ENCODE results near the gene CAND1.
A peak's percentile ranks its signal among the peaks of the same experiment; 100 is the strongest.

Gene CAND1

DNA sequence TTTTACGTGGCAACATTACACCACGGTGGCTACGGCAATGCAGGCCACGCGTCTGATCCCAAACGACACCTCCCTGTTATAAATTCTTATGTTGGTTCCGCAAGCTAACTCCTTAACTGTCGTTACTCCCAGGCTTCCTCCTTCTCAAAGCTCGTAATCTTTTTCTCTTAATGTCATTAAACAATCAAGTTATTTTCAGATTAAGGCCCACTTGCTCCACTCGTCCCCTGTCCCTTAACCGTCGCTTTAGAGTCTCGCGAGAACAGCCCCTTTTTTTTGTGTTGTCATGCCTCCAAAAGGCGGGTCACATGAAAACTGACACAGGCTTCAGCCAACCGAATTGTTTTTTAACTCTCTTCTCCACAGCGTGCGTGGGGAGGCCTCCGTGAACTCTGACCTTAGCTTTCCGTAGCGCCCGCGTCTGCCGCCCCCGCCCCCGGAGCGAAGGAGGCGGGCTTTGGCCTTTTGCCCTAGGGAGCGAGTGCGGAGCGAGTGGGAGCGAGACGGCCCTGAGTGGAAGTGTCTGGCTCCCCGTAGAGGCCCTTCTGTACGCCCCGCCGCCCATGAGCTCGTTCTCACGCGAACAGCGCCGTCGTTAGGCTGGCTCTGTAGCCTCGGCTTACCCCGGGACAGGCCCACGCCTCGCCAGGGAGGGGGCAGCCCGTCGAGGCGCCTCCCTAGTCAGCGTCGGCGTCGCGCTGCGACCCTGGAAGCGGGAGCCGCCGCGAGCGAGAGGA is at the start of gene CAND1:
TSS of gene CAND1 (plus strand) at position 463 of the 737 bp plus-strand sequence. CDS start 360 bp downstream, outside the sequence.
- DNase-seq (ENCODE audit: low read depth in 1 of 2, low spot score in 1 of 2) = peak; percentile 92 to 93

DNA sequence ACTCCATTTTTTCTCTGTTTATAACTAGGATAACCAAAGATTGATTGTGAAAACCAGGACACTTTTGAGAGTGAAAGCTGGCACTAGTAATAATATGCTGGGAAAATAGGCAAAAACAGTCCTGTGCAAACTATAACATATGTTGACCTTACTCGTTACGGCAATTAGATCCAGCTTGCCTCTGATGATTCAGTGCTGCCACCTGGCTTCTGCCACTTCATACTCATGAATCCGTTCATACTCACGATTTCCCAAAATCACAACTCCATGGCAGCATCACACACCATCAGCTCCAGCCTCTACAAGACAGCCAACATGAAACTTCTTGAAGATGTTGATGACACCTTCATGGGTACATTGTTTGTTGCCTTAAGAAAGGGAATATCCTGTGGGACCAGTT is 49.1 kb upstream of the CAND1 start:
- no peak for DNase-seq (ENCODE audit: low read depth in 1 of 2, low spot score in 1 of 2)

DNA sequence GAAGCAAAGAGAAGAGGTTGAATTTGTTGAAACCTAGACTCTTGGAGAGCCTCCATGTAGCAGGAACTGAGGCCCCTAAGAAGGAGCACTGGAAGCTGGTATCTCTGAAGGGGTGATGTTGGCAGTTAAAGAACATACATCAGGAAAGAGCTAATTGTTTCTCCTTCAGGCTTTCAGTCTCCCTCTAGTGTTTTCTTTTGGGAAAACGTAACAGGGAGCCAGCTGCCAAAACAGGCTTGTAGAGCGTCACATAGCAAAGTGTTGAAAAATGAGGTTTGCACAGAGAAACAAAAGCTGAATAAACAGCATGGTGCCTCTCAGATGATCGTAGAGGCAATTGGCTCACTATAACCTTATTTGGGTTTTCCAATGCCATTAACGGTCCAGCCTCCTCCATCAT is 46.9 kb upstream of the CAND1 start:
- no peak for DNase-seq (ENCODE audit: low read depth in 1 of 2, low spot score in 1 of 2)

DNA sequence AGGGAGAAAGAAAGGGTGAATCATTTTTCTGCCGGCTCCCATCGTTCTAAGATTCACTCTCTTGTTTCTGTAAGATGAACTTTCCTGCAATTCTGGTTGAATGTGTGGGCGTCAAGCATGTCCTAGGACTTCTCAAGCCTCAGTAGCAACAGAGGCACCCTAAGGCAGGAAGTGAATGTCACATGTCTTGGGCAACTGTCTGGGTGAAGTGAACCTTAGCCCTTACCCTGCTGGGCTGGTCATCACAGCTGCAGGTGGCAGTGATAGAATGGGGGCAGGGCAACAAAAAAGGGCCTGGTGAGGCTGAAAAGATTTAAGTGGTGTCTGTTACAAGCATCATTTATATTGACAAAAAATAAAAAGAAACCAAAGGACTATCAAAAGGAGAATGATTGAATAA is 45.9 kb upstream of the CAND1 start:
- no peak for DNase-seq (ENCODE audit: low read depth in 1 of 2, low spot score in 1 of 2)

DNA sequence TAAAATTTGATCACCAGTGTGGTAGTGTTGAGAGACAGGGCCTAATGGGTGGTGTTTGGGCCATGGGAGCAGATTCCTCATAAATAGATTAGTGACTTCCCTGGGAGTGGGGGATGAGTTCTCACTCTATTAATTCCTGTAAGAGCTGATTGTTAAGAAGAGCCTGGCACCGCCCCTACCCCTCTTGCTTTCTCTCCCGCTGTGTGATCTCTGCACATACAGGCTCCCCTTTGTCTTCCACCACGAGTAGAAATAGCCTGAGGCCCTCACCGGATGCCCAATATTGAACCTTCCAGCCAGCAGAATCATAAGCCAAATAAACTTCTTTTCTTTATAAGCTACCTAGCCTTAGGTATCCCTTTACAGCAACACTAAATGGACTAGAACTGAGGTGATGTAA is 31.9 kb upstream of the CAND1 start:
- no peak for DNase-seq (ENCODE audit: low read depth in 1 of 2, low spot score in 1 of 2)

DNA sequence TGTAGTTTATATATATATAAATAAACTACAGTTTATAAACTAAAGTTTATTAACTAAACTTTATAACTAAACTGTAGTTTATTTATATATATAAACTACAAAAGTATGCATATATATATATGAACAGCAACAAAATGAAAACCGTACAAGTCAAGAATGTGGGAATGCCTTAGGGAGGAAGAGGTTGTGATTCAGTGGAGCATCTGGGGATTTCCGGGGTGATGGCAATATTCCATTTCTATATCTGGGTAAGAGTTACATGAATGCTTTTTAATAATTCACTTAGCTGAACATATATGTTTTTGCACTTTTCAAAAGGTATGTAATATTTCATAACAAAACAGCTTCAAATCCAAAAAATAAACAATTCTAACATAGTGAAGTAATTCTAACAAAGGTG is 30.1 kb upstream of the CAND1 start:
- no peak for DNase-seq (ENCODE audit: low read depth in 1 of 2, low spot score in 1 of 2)

DNA sequence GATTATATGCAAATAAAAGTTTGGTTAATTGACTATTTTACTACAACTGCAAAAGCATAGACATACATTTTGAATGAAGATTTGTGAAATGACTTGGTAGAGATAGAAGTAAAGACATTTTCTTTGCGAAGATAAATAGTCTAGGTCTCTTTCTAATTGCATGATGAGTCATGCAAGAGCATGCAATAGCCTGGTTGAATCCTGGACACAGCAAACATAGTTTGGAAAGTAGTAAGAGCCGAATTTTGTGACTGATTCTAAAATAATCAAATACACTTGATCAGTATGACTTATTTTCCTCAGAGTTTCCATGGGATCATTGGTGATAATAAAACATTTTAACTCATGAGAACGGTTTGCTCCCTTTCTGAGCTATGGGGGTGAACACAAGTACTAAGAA is 27.7 kb upstream of the CAND1 start:
- DNase-seq (ENCODE audit: low read depth in 1 of 2, low spot score in 1 of 2) = no peak

DNA sequence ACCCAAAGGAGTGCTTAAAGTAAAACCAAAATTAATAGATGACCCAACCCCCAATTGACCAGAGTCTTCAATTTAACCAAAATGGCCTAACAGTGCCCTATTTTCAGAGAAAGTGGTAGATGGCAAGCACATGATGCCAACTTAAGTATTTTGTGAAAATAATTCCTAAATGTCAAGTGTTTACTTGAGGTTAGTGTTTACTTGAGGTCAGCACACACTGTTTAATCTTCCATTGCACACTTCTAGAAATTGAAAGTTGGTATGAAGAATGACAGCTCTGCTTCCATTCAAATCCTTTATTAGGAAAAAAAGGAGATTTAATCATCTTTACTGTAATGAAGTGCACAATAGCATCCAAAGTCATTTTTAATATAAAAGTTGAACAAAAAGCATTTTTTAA is 25.9 kb upstream of the CAND1 start:
- no peak for DNase-seq (ENCODE audit: low read depth in 1 of 2, low spot score in 1 of 2)

DNA sequence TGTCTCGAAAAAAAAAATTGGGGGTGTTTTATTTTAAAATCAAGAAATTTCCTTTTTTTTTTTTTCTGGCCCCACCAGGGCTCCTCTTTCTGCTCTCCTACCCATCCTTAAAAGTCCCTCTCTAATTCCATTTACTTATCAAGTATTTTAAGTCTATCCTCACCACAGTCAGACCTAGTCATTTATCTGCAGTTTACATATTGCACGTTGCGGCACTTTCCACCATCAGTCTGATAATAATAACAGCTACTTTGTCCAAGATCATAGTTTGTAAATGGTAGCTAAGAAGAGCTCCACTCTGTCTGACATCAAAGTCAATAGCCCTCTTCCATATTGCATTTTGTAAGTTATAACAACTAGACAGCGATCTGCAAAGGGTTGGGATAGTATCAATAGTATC is 23.6 kb upstream of the CAND1 start:
- no peak for DNase-seq (ENCODE audit: low read depth in 1 of 2, low spot score in 1 of 2)

DNA sequence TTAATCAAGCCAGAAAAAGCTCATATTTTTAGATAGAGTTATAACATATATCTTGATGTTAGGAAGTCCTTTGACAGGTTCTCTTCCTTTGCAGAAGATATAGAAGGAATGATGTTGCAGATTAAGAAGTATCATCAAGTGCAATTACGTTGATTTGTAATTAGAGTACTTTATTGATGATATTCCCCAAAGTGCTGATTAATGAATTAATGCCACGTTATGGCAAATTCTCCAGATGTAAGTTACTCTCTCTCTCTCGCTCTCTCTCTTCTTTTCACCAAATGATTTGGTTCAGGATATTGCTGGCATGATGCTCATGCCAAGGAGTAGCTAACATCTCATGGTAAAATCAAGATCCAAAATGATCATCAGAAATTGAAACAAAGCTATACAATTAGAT is 18.1 kb upstream of the CAND1 start:
- no peak for DNase-seq (ENCODE audit: low read depth in 1 of 2, low spot score in 1 of 2)

DNA sequence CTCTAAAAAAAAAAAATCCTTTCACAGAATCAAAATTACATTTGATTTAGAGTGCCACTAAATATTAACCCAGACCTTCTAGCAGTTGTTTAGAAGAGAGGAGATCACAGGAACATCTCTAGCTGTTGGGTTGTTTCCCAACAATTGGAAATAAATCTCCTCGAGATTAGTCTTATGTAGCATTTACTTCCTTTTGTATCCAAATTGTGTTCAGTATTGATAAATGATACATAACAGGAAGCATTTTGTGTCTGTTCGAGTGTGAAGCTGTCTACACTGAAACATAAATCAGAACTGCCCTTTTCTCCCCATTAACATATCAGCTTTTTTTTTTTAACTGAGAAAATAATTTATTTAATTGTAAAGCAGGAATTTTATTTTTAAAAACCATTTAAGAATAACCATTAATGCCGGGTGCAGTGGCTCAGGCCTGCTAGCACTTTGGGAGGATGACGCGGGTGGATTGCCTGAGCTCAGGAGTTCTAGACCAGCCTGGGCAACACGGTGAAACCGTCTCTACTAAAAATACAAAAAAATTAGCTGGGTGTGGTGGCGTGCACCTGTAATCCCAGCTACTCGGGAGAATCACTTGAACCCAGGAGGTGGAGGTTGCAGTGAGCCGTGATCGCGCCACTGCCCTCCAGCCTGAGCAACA is 14.7 kb upstream of the CAND1 start:
- no peak for DNase-seq (ENCODE audit: low read depth in 1 of 2, low spot score in 1 of 2)

DNA sequence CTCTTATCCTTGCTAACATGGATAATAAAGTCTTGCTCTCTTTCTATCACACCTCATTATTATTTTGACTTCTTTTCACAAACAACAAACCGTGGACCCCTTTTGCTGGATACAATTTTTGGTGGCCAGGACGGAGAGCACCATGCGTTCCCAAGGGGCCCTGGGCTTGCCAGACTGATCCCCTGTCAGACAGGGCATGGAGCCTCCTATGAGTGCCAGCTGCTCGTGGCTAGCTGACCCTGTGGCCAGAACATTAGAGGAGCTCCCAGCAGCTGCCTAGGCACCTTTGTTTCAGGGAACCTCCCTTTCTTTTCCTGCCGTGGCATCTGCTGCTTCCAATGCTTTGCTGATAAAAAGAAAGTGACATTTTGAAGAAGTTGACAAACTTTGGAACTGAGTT is 12.5 kb upstream of the CAND1 start:
- DNase-seq (ENCODE audit: low read depth in 1 of 2, low spot score in 1 of 2) = no peak

DNA sequence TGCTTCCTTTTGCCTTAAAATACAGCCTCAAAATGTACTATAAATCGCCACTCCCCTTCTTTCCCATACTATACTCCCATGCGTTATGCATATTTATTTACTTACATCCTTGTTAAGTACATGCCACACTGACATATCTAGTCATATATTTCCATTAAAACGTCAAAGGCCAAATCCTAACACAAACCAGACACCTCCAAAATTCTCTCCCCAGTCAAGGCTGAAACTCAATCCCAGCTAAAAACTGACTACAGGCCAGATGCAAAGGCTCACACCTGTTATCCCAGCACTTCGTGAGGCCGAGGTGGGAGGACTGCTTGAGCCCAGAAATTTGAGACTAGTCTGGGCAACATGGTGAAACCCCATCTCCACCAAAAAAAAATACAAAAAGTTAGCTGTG is 5.7 kb upstream of the CAND1 start:
- DNase-seq (ENCODE audit: low read depth in 1 of 2, low spot score in 1 of 2) = no peak

DNA sequence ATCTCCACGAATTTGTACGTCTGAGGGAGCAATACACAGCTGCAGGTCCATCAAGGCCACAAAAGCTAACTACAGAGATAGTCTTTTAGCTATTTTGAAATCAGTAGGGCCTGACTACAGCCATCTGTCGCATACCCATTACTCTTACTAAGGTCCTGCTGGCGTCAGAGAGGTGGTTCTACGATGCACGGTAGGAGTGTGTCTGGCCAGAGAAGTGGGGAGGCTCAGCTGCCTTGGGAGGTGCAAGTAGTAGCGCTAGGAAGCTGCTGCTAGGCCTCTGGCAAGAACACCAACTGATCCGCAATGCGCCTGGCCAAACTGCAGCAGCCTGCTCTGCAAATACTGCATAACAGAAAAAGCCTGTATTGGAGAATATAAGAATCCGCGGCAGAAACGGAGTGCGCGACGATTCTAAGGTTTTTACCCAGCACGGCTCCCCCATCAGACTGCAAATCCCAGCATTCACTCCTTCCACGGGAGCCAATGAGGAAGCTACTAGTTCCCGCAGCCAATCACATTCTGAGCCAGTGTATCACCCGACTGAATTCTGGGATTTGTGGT is 743 bp upstream of the CAND1 start:
- DNase-seq (ENCODE audit: low read depth in 1 of 2, low spot score in 1 of 2) = peak; percentile 42 to 71

DNA sequence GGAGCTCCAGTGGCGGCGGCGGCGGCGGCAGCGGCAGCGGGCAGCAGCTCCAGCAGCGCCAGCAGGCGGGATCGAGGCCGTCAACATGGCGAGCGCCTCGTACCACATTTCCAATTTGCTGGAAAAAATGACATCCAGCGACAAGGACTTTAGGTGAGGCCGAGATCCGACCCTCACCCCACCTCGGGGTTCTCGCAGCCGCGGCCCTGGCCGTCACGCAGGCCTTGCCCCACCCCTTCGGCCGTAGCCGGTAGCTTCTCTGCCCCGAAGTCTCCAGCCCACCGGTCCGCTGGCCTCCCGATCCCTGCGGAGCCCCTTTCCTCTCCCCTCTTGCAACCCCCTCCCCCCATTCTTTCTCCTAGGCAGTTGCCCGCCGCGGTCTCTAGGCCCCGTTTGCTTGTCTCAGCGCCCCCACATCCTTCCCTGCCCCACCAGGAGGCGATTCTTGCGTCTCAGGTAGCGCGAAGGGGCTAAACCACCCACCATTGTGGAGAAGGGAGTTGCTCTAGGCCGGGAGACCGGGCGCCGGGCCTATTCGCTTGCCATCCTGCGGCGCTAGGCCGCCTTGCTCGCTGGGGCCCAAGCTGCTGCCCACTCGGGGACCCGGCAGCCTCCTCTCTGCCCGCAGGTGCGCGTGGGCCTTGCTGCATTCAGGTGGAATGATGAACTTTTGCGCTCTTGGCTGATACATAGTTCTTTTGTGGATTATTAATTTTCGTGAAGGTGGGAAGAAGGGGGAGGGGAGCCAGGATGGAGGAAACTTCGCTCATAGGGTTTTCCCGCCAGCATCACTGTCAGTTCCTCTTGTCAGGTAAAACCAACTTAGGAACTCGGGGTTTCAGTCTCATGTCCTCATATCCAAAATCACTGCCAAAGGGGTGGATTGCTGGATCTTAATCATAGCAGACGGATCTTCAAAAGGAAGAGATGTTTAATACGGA is 745 bp downstream of the CAND1 start:
- DNase-seq (ENCODE audit: low read depth in 1 of 2, low spot score in 1 of 2) = peak; percentile 21 to 27

DNA sequence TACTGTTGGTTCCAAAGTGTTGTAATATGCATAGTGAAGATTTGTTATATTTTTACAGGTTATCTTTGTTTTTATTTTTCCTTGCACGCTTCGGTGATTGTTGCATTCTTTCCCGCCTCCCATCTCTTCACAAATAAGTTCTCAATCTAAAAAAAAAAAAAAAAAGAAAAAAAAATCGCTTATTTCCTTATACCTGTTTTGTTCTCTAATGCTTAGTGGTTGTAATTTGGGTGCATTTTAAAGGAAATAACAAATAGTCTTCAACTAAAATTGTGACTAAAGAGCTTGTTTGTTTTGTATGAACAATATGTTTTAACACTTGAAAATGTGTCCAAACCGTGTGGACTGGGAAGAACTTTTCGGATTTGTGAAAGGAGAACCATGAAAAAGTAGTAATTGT is 1.5 kb downstream of the CAND1 start:
- no peak for DNase-seq (ENCODE audit: low read depth in 1 of 2, low spot score in 1 of 2)

DNA sequence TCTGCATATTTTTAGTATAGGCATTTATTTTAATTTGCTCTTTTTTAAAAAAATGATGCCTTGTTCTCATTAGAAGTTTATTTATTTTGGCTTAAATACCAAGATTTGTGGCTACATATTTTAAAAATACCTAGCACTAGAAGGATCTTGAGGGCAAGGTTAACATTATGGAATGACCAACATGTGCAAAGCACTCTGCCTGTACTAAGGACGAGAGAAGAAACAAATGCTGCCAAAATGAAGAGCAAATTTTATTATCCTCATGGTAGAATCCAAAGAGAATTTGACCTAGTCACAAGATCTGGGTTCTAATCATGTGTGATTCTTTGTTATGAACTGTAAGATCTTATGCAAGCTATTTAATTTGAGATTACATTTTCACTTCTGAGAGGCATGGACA is 2.8 kb downstream of the CAND1 start:
- DNase-seq (ENCODE audit: low read depth in 1 of 2, low spot score in 1 of 2) = no peak

DNA sequence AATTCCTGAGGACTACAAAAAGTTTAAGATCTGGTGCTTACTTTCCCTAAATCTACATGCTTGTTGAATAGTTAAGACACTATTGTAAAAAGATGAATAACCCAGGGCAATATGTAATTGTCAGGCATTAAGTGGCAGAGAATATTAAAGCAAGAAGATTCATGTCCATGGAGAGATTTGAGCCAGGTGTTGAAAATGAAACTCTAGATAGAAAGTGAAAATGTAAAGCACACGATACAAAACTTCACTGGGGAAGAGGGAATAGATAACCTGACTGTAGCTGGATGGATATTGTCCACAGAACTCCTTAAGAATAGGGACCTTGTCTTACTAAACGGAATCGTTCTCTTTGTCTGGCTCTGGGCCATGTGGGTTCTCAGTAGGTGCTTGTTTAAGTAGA is 5.0 kb downstream of the CAND1 start:
- DNase-seq (ENCODE audit: low read depth in 1 of 2, low spot score in 1 of 2) = no peak

DNA sequence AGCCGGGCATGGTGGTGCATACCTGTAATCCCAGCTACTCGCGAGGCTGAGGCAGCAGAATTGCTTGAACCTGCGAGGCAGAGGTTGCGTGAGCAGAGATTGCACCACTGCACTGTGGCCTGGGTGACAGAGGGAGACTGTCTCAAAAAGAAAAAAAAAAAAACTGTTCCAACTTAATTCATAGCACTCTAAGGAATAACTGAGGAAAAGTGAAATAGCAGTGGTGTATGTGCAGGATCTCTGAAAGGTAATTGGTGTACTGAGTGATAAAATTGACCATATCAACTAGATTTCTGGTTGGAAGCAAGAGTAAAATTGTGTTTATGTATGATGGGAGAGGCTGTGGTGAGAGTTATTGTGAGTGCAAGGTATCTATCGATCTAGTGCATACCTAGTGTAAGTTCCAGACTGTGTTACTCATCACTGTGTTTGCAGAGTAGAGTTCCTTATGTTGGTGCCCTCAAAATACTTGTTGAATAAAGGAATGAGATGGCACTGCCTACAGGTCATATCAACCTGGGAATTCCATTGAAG is 6.3 kb downstream of the CAND1 start:
- DNase-seq (ENCODE audit: low read depth in 1 of 2, low spot score in 1 of 2) = no peak

DNA sequence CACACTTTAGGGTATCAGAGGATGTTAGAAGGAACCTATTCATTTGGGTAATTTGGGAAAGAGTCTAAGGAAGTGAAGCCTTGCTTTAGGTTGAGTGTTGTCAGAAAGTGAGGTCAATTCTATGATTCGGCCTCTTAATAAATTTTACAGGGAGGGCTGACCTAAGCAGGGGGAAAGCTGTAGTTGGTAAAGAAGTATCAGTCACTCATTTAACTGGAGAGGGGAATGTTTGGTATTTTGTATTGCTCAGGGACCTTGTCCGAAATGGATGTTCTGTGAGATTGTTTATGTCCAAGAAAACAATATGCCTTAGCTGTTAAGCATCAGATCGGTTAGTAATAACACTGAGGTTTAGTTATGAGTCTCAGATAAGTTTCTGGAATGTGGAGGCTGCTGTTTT is 7.3 kb downstream of the CAND1 start:
- no peak for DNase-seq (ENCODE audit: low read depth in 1 of 2, low spot score in 1 of 2)

DNA sequence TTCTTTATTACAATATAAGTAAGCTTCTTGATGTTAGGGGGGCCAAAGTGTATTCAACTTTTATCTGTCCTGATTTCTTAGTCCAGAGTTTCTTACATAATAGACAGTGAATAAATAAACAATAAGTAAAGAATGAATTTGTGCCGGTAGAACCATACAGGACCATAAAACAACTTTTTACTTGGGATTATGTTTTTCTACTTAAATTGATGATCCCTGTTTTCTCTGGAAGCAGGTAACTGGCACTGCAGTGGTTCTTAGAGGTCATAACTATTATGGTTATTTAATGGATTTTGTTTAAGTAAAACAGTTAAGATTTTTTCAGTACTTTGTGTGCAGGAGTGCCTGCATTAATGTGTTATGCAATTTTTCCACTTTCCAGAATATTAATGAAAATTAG is 10.5 kb downstream of the CAND1 start:
- no peak for DNase-seq (ENCODE audit: low read depth in 1 of 2, low spot score in 1 of 2)
